SIG-M5 treated with dmso at 0.1 percent for 504 hours (cell line): ENCODE measurements around the gene GREB1.

Experiments used
- DNase-seq: peaks from one replicate; lab custom pipeline; 2025; ENCODE audit not compliant: unreplicated experiment; lab: John Stamatoyannopoulos, UW

Gene GREB1

GRCh38 chr2:11539317-11540147, 5.7 kb downstream of the GREB1 start:
- DNase-seq, result no peak

DNA sequence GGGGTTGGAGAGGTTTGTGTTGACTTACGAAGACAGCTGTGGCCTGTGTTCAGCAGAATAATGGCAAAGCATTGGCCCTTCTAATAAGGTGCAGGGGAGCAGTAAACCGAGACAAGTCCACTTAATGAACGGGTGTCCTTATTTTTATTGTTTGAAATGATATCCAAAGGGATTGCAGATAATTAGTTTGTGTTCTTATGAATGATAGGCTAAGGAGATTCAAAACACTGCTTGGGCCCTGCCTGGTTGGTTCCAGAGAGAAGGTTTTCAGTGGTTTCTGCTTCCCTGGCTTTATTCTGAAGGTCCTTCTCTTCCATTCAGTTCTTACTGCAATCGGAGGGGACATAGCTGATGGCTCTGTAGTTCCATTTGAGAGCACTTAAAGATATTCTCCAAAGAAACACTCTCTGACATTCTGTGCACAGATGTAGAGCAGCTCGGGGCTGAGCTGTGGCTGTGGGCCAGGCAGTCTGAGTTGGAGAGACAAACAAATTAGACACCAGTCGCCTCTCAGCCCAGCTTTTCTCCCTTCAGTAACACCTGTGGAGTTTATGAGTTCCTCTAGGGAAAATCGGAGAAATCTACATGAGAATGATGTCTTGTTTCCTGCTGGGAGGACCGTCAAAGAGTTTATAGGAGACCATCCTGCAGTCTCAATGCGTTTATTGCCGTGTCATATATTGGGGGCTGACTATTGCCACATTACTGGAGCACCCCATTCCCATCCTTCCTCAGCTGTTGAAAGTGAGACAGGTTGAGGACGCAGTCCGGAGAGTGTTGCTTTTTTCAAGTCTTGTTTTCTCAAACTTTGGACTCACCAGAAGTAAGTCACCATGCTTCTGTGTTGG, 6.5 kb downstream of the GREB1 start:
- DNase-seq, result no peak

GRCh38 chr2:11540996-11541692, 7.3 kb downstream of the GREB1 start:
- no peak for DNase-seq

- DNase-seq, result no peak
Measured at GRCh38 chr2:11541693-11542274, 7.9 kb downstream of the GREB1 start.

GRCh38 chr2:11542275-11542819, 8.5 kb downstream of the GREB1 start:
- DNase-seq, result no peak

- DNase-seq, result no peak
Measured at GRCh38 chr2:11543337-11544216, 9.7 kb downstream of the GREB1 start.

- DNase-seq, result no peak
Measured at GRCh38 chr2:11546072-11546471, 12.2 kb downstream of the GREB1 start.

GRCh38 chr2:11547912-11548497, 14.2 kb downstream of the GREB1 start:
- DNase-seq, result no peak

GRCh38 chr2:11550302-11550701, 16.5 kb downstream of the GREB1 start:
- no peak for DNase-seq

DNA sequence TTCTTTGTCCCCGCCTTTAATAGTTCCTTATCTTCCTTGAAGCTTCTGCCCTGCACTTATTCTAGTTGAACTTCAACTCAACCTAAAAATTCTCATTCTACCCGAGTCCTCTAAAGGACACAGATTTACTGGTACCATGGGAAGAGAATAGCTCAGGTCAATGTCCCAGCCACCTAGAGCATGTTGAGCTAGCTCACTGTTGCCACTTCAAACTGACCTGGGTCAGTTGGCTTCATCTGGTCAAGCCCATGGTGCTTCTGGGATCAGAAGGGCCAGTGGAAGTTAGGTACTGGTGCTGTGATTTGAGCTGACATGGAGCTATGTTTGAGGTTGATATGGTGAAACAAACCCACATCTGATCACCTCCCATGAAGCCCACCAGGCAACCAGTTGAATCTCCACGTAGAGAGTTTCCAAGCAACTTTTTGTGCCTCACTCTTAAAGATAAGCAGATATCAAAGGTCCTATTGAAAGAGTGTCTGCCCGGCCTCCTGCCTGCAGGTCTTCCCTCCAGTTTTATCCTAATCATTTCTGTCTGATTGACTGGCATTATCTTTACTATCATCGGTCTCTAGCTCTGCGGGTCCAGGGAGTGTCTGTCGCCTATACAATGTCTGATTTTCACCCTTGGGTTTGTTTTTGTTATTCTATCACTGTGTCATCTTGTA, 17.2 kb downstream of the GREB1 start:
- DNase-seq, result no peak

- DNase-seq, result no peak
Measured at GRCh38 chr2:11551569-11552259, 17.9 kb downstream of the GREB1 start.

DNA sequence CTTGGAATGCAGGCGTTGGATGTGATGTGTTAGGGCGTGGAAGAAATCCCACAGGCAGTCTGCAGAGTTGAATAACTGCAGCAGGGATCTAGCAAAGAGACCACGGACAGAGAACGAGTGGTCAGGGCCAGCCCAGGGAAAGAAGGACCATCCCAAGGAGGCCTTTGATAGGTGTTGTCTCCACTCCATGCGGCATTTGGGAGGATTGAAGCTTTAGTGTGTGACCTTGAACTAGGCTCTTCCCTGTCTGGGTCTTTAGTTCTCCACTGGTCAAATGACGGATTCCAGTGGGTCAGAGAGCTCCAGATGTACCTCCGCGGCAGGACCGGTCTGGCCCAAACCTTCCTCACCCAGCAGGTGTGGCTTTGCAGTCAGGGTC, 18.4 kb downstream of the GREB1 start:
- no peak for DNase-seq

- DNase-seq, result peak; percentile 26
Measured at GRCh38 chr2:11553661-11554398, 20.0 kb downstream of the GREB1 start.

DNA sequence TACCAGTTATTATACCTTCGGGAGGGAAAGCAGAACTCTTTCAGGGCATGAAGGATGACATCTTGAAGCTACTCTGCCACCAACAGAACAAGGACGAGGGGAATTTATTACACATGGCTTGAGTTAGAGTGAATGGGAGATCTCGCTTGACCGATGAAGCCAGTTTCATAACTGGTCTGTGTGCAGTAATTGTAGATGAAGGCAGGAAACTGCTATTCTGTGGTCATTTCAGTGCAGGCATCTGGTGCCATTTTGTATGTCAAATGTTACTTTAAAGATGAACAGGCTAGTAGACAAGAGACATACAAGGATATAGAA, 20.5 kb downstream of the GREB1 start:
- no peak for DNase-seq

- peak; percentile 6 for DNase-seq
Measured at GRCh38 chr2:11556101-11556806, 22.4 kb downstream of the GREB1 start.

- no peak for DNase-seq
Measured at GRCh38 chr2:11558214-11558886, 24.5 kb downstream of the GREB1 start.
